ENCODE measurements around the gene HEG1.
A peak's percentile ranks its signal among the peaks of the same experiment; 100 is the strongest.

The HEG1 gene

GRCh38 chr3:124927574-124928045, 128.2 kb downstream of the HEG1 start:
- no peak for TF ChIP-seq CTCF (IDR thresholded peaks at IDR 0.05; ENCODE audit: low read depth, low read length)
- no peak for TF ChIP-seq MAX (IDR thresholded peaks at IDR 0.05; ENCODE audit: low read depth, low read length)
- no peak for TF ChIP-seq POLR2A (IDR thresholded peaks at IDR 0.05; ENCODE audit: extremely low read depth, insufficient read length)
- no peak for TF ChIP-seq MYC (IDR thresholded peaks at IDR 0.05; ENCODE audit: low read depth, low read length)
- DNase-seq (ENCODE audit: low read depth): no peak
- H3K4me3 ChIP-seq (ENCODE audit: low read depth, low read length): no peak overlapping the region

- no peak overlapping the region for H3K4me3 ChIP-seq (ENCODE audit: low read depth, low read length)
- peak; percentile 25 for DNase-seq (ENCODE audit: low read depth)
- no peak for TF ChIP-seq CTCF (IDR thresholded peaks at IDR 0.05; ENCODE audit: low read depth, low read length)
- TF ChIP-seq POLR2A (IDR thresholded peaks at IDR 0.05; ENCODE audit: extremely low read depth, insufficient read length): no peak
- TF ChIP-seq MYC (IDR thresholded peaks at IDR 0.05; ENCODE audit: low read depth, low read length): no peak
- TF ChIP-seq MAX (IDR thresholded peaks at IDR 0.05; ENCODE audit: low read depth, low read length): no peak
Observed at GRCh38 chr3:124926426-124927101, 129.2 kb downstream of the HEG1 start.

GRCh38 chr3:124924741-124925140, 131.1 kb downstream of the HEG1 start:
- TF ChIP-seq CTCF (IDR thresholded peaks at IDR 0.05; ENCODE audit: low read depth, low read length) (no peak), MYC (IDR thresholded peaks at IDR 0.05; ENCODE audit: low read depth, low read length) (no peak), POLR2A (IDR thresholded peaks at IDR 0.05; ENCODE audit: extremely low read depth, insufficient read length) (no peak), MAX (IDR thresholded peaks at IDR 0.05; ENCODE audit: low read depth, low read length) (no peak)
- H3K4me3 ChIP-seq (ENCODE audit: low read depth, low read length): no peak overlapping the region
- DNase-seq (ENCODE audit: low read depth): no peak

- no peak for TF ChIP-seq CTCF (IDR thresholded peaks at IDR 0.05; ENCODE audit: low read depth, low read length)
- no peak for TF ChIP-seq MAX (IDR thresholded peaks at IDR 0.05; ENCODE audit: low read depth, low read length)
- TF ChIP-seq POLR2A (IDR thresholded peaks at IDR 0.05; ENCODE audit: extremely low read depth, insufficient read length): no peak
- no peak for TF ChIP-seq MYC (IDR thresholded peaks at IDR 0.05; ENCODE audit: low read depth, low read length)
- no peak for DNase-seq (ENCODE audit: low read depth)
- no peak overlapping the region for H3K4me3 ChIP-seq (ENCODE audit: low read depth, low read length)
Observed at GRCh38 chr3:124923833-124924232, 132.0 kb downstream of the HEG1 start.

GRCh38 chr3:124920718-124921117, 135.1 kb downstream of the HEG1 start:
- DNase-seq (ENCODE audit: low read depth): no peak
- TF ChIP-seq POLR2A (IDR thresholded peaks at IDR 0.05; ENCODE audit: extremely low read depth, insufficient read length) (no peak), MYC (IDR thresholded peaks at IDR 0.05; ENCODE audit: low read depth, low read length) (no peak)
- no peak overlapping the region for H3K4me3 ChIP-seq (ENCODE audit: low read depth, low read length)

- DNase-seq (ENCODE audit: low read depth): no peak
- no peak for TF ChIP-seq MYC (IDR thresholded peaks at IDR 0.05; ENCODE audit: low read depth, low read length)
- H3K4me3 ChIP-seq (ENCODE audit: low read depth, low read length): no peak overlapping the region
Observed at GRCh38 chr3:124919756-124920155, 136.0 kb downstream of the HEG1 start.

GRCh38 chr3:124918524-124918923, 137.3 kb downstream of the HEG1 start:
- no peak for DNase-seq (ENCODE audit: low read depth)
- TF ChIP-seq MAX (IDR thresholded peaks at IDR 0.05; ENCODE audit: low read depth, low read length): no peak
- no peak for TF ChIP-seq MYC (IDR thresholded peaks at IDR 0.05; ENCODE audit: low read depth, low read length)
- no peak for TF ChIP-seq POLR2A (IDR thresholded peaks at IDR 0.05; ENCODE audit: extremely low read depth, insufficient read length)
- TF ChIP-seq CTCF (IDR thresholded peaks at IDR 0.05; ENCODE audit: low read depth, low read length): no peak
- H3K4me3 ChIP-seq (ENCODE audit: low read depth, low read length): no peak overlapping the region

Measured in NB4 (cell line).